GM19025 (cell line): ENCODE results near the gene ING1.
"Not testable (repeated sequence)": the region's sequence is repeated elsewhere in the genome, so short reads cannot be mapped to it uniquely, and the experiment has no call there.

Experiments used
- ATAC-seq: cut with Tn5 transposase; IDR thresholded peaks from one replicate; pipeline ENCODE4 v1.9.1; 2021; ENCODE audit warnings: mild to moderate bottlenecking, low read depth, moderate library complexity; ENCODE audit not compliant: unreplicated experiment

The ING1 gene, protein sequence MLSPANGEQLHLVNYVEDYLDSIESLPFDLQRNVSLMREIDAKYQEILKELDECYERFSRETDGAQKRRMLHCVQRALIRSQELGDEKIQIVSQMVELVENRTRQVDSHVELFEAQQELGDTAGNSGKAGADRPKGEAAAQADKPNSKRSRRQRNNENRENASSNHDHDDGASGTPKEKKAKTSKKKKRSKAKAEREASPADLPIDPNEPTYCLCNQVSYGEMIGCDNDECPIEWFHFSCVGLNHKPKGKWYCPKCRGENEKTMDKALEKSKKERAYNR

DNA sequence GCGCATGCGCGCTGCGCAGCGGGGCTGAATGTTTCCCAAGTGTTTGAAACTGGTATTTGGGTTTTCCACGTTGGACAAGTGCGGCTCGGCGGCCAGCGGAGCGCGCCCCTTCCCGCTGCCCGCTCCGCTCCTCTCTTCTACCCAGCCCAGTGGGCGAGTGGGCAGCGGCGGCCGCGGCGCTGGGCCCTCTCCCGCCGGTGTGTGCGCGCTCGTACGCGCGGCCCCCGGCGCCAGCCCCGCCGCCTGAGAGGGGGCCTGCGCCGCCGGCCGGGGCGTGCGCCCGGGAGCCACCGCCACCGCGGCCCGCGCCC lies at the start of gene ING1:
TSS of gene ING1 (plus strand) at position 59 of the 311 bp plus-strand sequence. CDS start 450 bp downstream, outside the sequence.
- ATAC-seq, result no peak

DNA sequence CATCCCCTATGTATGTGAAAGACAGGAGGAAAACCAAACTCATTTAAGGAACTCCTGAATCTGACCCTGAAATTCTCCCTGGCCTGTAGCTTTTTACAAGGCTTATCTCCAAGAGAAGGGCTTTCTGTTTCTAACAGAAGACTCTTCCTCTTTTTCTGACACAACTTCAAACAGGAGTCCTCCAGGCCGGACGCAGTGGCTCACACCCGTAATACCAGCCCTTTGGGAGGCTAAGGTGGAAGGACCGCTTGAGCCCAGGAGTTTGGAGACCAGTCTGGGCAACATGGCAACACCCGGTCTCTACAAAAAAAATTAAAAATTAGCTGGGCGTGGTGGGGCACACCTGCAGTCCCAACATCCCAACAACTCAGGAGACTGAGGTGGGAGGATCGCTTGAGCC lies 49.5 kb upstream of the ING1 start:
- ATAC-seq, result no peak

DNA sequence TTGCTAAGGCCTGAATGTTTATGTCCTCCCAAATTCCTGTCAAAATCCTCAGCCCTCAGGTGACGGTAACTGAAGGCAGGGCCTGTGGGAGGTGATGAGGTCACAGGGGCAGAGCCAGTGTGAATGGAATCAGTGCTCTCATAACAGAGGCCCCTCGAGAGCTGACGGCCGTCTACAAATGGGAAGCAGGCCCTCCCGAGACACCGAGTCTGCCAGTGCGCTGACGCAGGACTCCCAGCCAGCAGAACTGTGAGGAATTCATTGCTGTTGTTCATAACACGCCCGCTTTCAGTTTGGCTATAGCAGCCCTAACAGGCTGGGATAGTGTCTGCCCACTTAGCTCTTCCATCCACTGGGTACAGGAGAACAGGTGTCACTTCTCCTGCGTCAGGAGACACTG lies 48.8 kb upstream of the ING1 start:
- no peak for ATAC-seq

DNA sequence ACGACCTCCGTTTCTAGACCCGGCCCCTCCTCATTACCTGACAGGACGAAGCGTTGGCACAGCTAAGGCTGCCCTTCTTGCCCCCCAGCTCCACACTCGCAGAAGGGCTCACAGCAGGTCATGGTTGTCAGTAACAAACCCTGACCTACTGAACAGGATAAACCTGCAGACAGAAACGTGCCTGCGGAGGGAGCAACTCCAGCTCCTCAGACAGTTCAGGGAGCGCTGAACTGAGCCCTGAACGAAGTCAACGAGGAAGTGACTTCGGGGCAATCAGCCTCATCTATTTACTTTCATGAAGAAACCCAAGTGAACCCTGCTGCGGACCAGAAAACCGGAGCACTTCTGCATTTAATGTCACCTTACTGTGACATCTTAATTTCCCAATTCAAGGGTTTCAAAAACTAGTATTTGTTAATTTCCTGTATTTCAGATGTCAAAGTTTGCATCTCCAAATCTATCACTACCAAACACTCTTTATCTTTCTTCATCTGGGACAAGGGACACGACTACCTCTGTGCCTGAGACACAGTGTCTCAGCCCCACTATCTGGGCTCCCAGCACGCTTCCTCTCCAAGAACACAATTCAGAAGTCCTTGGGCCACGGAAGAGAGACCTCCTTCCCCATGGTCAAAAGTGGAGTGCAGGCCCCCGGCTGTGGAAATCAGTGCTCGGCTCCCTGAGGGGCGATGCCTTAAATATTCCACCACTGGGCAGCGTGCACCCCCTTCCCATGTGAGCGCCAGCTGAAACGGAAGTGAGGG lies 47.8 kb upstream of the ING1 start:
- ATAC-seq, result no peak

DNA sequence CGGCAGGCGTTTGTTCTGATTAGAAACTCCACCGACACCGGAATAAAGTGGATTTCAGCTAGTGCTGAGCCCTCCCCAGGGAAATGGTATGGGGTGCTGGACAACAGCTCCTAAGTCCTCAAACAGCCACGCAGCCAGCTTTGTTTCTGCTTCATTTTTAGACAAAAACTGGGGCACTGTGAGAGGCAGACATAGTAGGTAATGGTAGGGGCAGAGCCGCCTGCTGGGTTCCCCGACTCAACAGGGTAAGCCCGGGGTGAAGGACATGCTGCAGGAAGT lies 47.3 kb upstream of the ING1 start:
- no peak for ATAC-seq

DNA sequence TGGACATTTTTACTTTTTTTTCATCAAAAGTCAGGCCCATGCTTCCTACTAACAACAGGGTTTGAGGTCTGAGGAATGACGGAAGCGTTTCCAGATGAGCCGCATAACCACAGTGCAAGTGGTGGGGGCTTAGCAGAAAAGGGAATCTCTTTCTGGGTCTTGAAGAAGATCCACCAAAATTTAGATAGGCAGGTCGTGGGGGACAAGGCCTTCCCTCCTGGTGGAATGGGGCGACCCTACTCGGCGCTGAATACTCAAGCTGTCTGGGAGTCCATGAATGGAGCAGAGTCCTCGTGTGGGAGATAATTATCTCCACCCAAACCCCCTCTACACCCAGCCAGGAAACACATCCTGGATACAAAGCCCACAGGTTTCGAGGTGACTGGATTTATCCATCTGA lies 44.5 kb upstream of the ING1 start:
- ATAC-seq, result no peak

DNA sequence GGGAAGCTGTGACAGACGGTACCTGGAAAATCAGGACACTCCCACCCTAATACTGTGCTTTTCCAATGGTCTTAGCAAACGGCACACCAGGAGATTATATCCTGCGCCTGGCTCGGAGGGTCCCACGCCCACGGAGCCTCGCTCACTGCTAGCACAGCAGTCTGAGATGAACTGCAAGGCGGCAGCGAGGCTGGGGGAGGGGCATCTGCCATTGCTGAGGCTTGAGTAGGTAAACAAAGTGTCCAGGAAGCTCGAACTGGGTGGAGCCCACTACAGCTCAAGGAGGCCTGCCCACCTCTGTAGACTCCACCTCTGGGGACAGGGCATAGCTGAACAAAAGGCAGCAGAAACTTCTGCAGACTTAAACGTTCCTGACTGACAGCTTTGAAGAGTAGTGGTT lies 43.7 kb upstream of the ING1 start:
- not testable (repeated sequence) for ATAC-seq

DNA sequence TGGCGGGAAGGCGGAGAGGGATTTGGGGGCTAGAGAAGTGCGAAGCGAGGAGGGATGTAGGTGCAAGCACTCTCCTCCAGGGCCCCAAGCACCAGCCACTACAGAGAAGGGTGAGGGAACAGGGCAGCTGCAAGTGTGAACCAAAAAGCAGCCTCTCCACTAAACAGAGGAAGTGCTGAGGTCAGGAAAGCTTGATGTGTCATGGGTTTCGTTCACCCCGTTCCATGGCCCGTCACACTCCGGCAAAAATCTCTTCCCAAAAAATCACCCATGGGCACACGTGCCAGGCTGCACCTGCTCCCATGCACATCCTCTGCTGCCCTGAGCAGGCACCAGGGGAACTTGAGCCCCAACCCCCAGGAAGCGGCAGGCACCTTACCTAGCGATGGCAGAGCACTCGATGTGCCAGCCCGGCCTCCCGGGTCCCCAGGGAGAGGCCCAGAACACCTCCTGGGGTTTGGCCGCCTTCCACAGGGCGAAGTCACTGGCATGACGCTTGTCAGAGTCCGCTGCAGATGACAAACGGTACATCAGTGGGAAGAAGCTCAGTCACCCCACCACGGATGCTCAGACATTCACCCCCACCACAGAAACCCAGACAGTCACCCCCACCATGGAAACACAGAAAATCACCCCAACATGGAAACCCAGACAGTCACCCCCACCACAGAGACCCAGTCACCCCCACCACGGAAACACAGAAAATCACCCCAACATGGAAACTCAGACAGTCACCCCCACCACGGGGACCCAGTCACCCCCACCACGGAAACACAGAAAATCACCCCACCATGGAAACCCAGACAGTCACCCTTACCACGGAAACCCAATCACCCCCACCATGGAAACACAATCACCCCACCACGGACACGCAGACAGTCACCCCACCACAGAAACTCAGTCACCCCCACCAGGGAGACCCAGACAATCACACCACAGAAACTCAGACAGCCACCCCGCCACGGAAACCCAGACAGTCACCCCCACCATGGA lies 36.6 kb upstream of the ING1 start:
- peak; percentile 72 for ATAC-seq

DNA sequence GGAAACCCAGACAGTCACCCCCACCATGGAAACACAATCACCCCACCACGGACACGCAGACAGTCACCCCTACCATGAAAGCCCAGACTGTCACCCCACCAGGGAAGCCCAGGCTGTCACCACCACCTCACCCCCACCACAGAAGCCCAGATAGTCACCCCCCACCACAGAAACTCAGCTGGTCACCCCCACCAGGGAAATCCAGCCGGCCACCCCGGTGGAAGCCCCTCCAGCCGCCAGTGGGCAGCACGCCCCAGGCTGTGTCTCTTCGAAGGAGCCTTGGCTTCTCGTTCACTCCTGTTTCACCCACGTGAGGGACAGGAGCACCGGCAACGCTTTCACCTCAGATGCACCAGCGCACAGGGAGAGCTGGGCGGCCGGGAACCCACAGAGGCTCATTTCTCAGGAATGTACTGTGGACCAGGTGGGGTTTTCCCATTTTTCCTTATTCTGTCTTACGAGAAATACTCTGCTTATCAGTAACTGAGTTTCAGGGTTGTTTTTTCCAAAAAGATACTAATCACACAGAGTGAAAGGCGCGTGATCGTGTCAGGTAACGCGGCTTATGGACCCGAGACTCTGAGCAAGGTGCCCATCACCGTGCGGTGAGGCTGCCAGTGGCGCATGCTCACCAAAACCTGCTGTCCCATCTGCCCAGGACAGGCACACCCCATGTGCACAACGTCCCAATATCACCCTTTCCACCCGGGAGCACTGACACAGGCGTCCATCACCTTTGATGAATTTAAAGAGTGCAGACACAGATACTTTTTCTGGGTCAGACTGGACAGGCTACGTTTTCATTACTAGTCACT lies 35.6 kb upstream of the ING1 start:
- ATAC-seq, result no peak

DNA sequence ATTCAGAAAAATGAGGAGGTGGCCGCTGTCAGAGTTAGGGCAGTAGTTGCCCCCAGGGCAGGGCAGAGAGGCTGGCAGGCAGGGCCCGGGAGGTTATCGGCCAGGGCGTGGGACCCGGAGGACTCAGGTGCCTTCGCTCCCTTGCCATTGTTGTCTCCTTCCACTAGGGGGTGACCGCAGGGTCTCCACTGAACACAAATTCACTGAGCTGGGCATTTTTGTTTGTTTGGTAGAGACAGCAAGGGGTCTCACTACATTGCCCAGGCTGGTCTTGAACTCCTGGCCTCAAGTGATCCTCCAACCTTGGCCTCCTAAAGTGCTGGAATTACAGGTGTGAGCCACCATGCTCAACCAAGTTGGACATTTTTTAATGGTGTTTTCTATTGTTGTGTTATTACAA lies 32.6 kb upstream of the ING1 start:
- no peak for ATAC-seq

DNA sequence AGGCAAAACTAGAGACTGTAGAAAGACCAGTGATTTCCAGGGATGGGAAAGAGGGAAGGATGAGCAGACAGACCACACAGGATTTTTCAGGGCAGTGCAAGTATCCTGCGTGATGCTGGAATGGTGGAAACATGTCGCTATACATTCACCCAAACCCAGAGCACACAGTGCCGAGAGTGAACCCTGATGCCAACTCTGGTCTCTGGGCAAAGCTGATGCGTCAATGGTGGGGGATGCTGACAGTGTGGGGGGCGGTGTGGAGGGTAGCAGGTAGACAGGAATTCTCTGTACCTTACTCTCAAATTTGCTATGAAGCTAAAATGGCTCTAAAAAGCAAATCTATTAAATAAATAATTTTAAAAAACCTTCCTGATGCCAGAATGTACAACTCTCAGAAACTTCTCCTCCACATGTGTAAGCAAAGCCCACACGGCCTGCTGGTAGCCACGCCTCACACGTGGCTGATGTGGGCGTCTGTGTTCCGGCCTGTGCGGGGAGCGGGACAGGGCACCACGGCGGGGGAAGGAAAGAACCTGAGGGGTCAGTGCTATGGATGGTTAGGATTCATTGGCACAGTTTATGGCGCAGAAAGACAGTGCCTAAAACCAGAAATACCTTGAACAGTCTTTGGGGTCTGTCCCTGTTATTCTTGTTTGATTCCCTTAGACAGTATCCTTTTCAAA lies 31.5 kb upstream of the ING1 start:
- ATAC-seq, result no peak

DNA sequence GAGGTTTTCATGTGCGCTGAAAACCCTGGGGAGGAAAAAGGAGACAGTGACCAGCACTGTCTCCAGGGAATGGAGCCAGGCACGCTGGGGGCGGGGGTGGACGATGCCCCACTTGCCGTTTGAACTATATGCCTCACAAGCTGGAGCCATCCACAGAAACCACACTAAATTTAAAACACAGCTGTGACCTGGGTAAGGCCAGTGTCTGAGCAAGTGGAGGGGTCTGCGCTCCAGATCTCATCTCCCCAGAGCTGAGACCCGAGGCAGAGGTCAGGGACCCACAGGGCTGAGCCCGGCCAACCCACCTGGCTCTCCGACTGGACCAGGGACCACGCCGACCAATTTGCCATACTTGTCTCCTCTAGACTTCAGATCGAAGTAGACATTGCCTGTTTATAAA lies 30.8 kb upstream of the ING1 start:
- no peak for ATAC-seq

DNA sequence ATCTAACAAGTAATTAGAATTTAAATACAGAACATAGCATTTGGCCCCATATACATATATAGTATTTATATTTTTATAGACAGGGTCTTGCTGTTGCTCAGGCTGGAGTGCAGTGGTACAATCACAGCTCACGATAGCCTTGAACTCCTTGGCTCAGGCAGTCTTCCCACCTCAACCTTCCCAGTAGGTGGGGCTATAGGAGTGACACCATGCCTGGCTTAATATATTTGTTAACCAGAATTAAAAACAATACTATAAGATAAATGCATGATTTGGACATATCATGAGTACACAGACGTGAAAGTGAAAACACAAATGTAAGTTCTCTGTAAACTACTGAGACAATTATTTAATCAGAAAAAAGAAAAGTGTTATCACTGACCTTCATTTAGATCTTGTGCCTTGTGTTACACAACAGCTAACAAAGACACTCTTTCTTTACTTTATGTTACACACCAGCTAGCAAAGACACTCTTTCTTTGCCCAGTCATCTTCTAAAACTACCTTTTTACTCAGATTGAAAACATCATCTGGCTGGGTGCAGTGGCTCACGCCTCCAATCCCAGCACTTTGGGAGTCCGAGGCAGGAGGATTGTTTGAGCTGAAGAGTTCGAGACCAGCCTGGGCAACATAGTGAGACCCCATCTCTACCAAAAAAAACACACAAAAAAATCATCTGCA lies 30.2 kb upstream of the ING1 start:
- no peak for ATAC-seq

DNA sequence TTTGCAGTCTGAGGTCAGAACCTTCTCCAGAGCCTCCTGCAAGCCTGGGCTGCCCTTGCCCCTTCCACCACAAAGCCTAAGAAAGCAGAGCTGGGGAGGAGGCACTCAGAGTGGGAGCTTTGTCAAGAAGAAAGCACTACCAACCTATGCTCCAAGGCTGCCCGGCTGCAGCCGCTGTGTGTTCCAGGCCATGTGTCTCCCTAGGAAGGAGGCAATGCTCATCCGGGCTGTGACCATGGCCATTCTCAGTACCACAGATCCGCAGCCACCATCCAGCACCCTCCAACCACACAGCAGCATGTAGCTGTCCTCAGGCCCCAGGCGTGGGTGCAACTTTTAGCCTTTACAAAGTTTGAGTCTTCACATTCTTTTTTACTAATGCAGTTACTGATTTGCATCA lies 29.6 kb upstream of the ING1 start:
- ATAC-seq, result no peak

DNA sequence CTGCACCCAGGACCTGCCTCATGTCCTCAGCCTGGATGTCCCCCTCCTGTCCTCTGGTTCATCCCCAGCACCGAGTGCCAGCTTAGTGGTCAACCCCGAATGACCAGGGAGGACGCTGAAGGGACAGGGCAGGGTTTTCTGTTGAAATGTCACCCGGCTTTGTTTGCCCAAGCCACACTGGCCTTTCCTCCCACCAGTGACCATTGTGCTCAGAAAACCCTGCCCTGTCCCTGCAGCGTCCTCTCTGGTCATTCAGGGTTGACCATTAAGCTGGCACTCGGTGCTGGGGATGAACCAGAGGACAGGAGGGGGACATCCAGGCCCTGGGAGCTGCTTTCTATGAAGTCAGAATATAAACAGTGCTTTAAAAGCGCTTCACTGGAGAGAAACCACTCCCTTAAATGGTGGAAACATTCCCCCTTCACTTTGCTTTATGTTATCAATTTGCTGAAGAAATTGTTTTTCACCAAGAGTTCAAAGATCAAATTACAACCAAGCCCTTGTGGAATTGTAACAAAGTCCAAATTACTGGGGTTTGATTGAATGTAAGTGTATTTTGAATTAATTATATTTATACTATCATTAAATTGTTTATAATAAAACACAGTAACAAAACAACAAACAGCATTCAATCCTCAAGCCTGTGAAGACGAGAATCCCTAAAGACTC lies 29.0 kb upstream of the ING1 start:
- no peak for ATAC-seq

DNA sequence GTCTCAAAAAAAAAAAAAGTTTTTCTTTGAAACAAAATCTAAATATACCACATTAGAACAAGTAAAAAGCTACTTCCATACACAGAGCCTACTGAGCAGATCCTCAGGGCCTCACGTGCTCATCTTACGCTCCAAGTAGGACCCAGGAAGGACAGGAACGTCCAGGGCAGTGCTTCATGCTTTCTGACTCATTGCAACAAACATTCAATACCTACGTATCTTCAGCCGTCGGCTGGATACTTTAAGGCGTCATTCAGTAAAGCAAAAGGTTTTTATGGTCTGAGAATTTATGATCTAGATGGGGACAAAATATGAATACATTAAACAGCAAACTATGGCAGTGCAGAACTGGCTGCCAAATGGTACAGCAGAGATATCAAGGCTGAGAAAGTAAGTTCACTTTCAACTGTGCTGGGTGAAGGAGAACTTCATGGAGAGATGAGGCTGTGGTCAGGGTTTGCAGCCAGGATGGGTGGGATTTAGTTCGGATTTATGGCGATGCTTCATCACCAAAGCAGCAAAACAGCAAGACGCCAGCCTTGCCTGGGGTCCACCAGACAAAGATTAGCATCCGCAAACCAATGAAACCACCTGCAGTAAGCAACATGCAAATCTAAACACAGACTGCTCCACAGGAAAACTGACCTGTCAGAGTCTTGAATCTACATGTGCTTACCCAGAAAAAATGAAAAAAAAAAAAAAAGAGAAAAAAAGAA lies 28.0 kb upstream of the ING1 start:
- ATAC-seq, result no peak

DNA sequence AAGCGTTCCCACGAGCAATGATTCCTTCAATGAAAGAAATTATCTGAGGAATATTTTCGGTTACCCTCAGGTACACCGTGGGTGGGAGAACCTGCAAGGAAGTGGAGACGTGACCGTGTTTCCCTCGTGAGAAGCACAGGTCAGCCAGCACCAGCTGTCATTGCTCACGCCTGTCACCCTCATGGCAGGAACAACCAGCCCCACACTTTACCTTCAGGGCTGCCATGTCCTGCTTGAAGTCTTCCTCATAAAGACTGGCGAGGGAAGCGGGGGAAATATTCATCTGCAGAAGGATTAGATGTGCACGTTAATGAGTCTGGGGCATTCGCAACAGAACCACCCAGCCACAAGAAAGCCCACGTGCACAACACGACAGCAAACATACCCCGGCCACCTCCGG lies 25.8 kb upstream of the ING1 start:
- ATAC-seq, result no peak

DNA sequence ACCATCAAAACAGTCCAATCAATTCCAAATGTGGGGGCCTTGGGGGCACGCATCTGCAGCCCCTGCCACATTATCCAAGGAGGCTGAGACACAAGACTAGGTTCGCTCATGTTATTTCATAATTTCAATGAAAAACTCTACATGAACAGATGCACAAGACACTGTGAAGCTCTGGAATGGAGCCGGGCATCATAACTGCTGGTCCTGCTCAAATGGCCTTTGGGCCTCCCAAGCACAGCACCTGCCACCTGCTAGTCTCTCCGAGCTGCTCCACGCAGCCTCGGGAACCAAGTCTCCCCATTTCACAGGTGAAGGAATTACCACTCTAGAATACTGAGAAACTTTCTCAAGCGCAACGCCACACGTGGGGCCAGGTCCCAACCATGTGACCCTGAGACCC lies 24.5 kb upstream of the ING1 start:
- ATAC-seq, result no peak
